Uterus (tissue), 4 donors: ENCODE data around the gene RNU4-1. TPM values are rescaled to one million over a fixed set of nuclear protein-coding genes. Genes with fewer than 3 reads are reported as not detected.
"Not testable (repeated sequence)": the region's sequence is repeated elsewhere in the genome, so short reads cannot be mapped to it uniquely, and the experiment has no call there.

Experiments used
- DNase-seq, 2 donors: peaks; one replicate each; pipeline ENCODE4 v3.0.0-alpha.2; 2019 to 2020
- H3K27ac ChIP-seq, 2 donors: fragments of 200-600 bp; sonication (generic); 1 replicate in 1 of 2; 2 replicates in 1 of 2; pipeline ENCODE4 v1.5.1; 2016 to 2018
- H3K27me3 ChIP-seq, 2 donors: fragments of 200-600 bp; sonication (generic); one replicate each; pipeline ENCODE4 v1.5.1; 2018 to 2019; ENCODE audit warnings: control low read depth in 1 of 2
- H3K36me3 ChIP-seq, 2 donors: fragments of 200-600 bp; sonication (generic); one replicate each; pipeline ENCODE4 v1.5.1; 2019; ENCODE audit warnings: control low read depth in 1 of 2
- H3K4me1 ChIP-seq, 2 donors: fragments of 200-600 bp; sonication (generic); one replicate each; pipeline ENCODE4 v1.5.1; 2018 to 2019; ENCODE audit warnings: control low read depth in 1 of 2
- H3K4me3 ChIP-seq, 2 donors: fragments of 200-600 bp; sonication (generic); 1 replicate in 1 of 2; 2 replicates in 1 of 2; pipeline ENCODE4 v1.5.1; 2018 to 2019; ENCODE audit warnings: mild to moderate bottlenecking in 1 of 2
- H3K9me3 ChIP-seq, 2 donors: fragments of 200-600 bp; sonication (generic); one replicate each; pipeline ENCODE4 v1.5.1; 2019; ENCODE audit warnings: control low read depth in 1 of 2
- POLR2A ChIP-seq, 2 donors: fragments of 450-650 bp; IDR thresholded peaks; one replicate each; pipeline ENCODE4 v1.6.1; 2016; ENCODE audit warnings: antibody characterized with exemption in 2 of 2, mild to moderate bottlenecking in 1 of 2, moderate library complexity in 1 of 2
- intact Hi-C: fragments of 100-400 bp; cut with DNase I; formaldehyde crosslinking; loops from one replicate; pipeline ENCODE4 v1.15.1; 2023; ENCODE audit warnings: low total_unique reads
- total RNA-seq, 4 donors: library from RNA; depleted of rRNA in 3 of 4; stranded (reverse); fragments of >200 nt in 3 of 4; gene quantifications; one replicate each; pipeline versions ENCODE4 v1.1.0 to v1.2.4, GENCODE V29; 2014 to 2023
- TF ChIP-seq, protein P1 (sequence below), 4 experiments: fragments of 200-600 bp in 2 of 4; fragments of 450-650 bp in 2 of 4; sonication (generic) in 2 of 4; IDR thresholded peaks; one replicate each; pipeline ENCODE4 v1.5.1; 2016 to 2019; ENCODE audit warnings: antibody characterized with exemption in 4 of 4, mild to moderate bottlenecking in 2 of 4, moderate library complexity in 1 of 4
- donor health status: DM: yes; HTN: yes; CAD: no.

The RNU4-1 gene
- total RNA-seq, 4 donors from 2014 or later, result under 0.01 to 2,308 (median under 0.01) TPM

DNA sequence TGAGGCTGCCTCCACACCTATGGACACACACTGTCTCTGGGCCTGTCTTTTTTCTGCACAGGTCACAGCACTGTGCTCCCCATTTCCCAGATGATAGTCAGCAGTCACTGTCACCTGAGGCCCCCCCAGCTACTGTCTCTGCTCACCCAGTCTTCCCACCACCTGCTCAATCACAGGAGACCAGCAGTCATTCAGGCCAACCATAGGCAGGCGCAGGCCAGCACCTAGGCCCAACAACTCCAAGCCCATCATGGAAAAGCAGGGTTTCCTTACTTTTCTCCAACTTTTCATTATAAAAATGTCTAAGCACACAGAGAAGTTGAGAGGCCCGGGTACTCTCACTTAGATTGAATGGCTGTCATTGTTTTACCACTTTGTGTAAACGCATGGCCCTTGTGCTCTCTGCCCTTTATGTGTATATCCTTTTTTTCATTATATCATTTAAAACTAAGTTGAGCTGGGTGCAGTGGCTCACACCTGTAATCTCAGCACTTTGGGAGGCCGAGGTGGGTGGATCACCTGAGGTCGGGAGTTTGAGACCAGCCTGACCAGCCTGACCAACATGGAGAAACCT, 34.6 kb downstream of the RNU4-1 start:
- H3K27ac ChIP-seq, result peak overlapping the region; percentile 84 to 90
- intact Hi-C loops, result no loop called here
- DNase-seq, result no peak
- H3K4me3 ChIP-seq, result no peak overlapping the region
- H3K9me3 ChIP-seq, result no peaks in the 10 kb centered on the region
- no peaks in the 10 kb centered on the region for H3K36me3 ChIP-seq
- H3K27me3 ChIP-seq, result no peaks in the 10 kb centered on the region
- H3K4me1 ChIP-seq, result peaks cover 0 to 24% of the 10 kb centered on the region in 2 donors
- no peak for TF ChIP-seq POLR2A (IDR thresholded peaks at IDR 0.05)
- TF ChIP-seq, protein P1, sequence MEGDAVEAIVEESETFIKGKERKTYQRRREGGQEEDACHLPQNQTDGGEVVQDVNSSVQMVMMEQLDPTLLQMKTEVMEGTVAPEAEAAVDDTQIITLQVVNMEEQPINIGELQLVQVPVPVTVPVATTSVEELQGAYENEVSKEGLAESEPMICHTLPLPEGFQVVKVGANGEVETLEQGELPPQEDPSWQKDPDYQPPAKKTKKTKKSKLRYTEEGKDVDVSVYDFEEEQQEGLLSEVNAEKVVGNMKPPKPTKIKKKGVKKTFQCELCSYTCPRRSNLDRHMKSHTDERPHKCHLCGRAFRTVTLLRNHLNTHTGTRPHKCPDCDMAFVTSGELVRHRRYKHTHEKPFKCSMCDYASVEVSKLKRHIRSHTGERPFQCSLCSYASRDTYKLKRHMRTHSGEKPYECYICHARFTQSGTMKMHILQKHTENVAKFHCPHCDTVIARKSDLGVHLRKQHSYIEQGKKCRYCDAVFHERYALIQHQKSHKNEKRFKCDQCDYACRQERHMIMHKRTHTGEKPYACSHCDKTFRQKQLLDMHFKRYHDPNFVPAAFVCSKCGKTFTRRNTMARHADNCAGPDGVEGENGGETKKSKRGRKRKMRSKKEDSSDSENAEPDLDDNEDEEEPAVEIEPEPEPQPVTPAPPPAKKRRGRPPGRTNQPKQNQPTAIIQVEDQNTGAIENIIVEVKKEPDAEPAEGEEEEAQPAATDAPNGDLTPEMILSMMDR (IDR thresholded peaks at IDR 0.05), result no peak

DNA sequence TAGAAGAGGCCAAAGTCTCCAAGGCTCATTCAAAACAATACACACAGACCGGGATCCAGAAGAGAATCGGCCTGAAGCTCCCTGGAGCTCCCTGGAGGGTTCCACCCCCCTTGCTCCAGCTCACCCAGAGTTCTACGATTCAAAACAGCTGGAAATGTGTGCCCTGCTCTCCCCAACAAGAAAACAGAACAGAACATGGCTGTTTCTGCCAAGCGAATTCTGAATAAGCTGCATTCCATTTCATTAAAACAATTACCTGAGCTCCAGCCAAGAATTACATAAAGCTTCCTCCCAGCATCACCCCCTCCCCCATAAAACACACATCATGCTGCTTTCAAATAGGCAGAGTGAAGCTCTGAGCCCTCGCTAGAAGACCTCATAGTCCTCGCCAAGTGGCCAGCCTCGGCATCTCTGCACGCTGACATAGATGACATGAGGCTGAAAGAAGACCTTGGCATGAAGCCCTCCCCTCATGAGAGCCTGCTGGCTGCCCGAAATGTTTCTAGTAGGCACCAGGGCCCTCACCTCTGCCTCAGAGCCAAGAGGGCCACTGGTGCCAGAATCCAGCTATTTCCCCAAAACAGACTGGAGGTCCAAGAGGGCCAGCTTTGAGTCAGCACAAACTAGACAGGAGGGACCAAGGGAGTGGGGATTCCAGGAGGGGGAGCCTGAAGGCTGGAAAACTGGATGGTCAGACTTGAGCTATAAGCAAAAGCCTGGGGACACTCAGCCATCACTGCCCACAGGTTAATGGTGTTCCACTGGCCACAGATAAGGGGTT, 35.8 kb downstream of the RNU4-1 start:
- H3K36me3 ChIP-seq, result no peaks in the 10 kb centered on the region
- TF ChIP-seq POLR2A (IDR thresholded peaks at IDR 0.05), result peak; percentile 21 to 47
- TF ChIP-seq, protein P1 (IDR thresholded peaks at IDR 0.05), result no peak
- peaks cover 0 to 24% of the 10 kb centered on the region in 2 donors for H3K4me1 ChIP-seq
- intact Hi-C loops, result no loop called here
- H3K9me3 ChIP-seq, result no peaks in the 10 kb centered on the region
- no peaks in the 10 kb centered on the region for H3K27me3 ChIP-seq
- DNase-seq, result peak; percentile 53 to 78
- peak overlapping the region; percentile 84 to 90 for H3K27ac ChIP-seq
- H3K4me3 ChIP-seq, result no peak overlapping the region

DNA sequence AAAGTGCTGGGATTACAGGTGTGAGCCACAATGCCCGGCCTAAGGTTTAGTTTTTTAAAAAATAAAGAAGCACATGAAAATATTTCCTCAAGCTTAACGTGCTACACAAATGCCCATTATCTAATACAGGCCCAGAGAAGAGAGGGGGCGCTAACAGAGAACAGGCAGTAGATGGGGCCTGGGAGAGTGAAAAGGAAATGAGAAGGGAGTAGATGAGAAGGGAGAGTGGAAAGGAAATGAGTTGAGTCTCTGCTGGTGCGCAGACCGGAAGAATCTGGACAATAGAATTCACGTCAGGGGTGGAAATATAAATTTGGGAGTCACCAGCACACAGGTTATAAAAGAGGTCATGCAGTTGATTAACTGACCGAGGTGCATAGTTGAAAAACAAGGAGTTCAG, 38.2 kb downstream of the RNU4-1 start:
- Histone ChIP-seq H3K36me3 (no peaks in the 10 kb centered on the region), H3K27ac (peak overlapping the region; percentile 84 to 90), H3K9me3 (no peaks in the 10 kb centered on the region), H3K4me3 (no peak overlapping the region), H3K4me1 (peaks cover 0 to 29% of the 10 kb centered on the region in 2 donors), H3K27me3 (no peaks in the 10 kb centered on the region)
- intact Hi-C loops, result no loop called here
- DNase-seq, result no peak
- TF ChIP-seq, protein P1 (IDR thresholded peaks at IDR 0.05), result no peak
- TF ChIP-seq POLR2A (IDR thresholded peaks at IDR 0.05), result no peak

DNA sequence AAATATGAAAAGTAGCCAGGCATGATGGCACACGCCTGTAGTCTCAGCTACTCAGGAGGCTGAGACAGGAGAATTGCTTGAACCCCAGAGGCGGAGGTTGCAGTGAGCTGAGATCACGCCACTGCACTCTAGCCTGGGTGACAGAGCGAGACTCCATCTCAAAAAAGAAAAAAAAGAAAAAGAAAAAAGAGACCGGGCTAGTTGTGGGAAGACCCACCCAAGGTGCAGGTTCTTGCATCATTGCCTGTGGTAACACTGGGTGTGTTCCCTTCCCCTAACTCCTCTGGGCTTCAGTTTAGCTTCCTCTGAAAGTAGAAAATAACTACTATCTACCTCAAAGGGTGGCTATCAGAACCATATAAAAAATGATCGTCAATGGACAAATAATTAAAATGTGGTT, 39.7 kb downstream of the RNU4-1 start:
- H3K27me3 ChIP-seq, intact Hi-C loops, H3K9me3 ChIP-seq, H3K36me3 ChIP-seq, DNase-seq, H3K4me3 ChIP-seq: not testable (repeated sequence)
- Histone ChIP-seq H3K4me1 (peaks cover 0 to 26% of the 10 kb centered on the region in 2 donors), H3K27ac (peak overlapping the region; percentile 38 to 90)

DNA sequence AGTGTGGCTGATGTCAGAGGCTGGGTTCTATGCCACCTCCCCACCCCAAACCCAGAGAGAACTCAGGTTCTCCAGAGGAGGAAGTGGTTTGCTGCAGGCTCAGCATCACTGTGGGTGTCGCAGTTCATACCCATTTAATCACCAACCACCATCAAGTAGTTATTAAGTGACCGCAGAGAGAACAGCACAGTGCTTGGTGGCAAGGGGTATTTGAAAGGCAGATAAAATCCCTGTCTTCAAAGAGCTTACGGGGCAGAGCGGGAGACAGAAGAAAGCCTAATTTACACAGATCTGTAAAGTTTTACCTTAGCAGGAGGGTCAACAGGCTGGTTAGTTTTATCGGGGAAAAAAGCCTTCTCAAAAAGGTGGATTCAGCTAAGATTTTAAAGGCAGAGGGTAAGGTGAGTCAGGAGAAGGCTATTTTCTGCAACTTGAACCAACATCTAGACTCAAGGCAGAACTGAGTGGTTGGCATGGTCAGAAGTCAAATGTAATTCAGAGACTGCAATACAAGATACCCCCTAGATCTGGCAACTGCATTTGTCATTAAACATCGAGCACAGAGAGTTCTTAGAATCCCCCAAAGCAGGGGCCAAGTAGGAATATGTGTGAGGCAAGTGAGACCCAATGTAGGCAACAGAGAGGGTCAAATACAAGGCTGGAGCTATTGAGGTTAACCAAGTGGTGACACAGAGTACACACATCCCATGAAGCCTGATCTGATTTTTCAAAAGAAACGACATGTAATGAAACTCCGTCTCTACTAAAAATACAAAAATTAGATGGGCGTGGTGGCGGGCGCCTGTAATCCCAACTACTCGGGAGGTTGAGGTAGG, 40.7 kb downstream of the RNU4-1 start:
- H3K27me3 ChIP-seq, result no peaks in the 10 kb centered on the region
- no peaks in the 10 kb centered on the region for H3K9me3 ChIP-seq
- no peaks in the 10 kb centered on the region for H3K36me3 ChIP-seq
- DNase-seq, result no peak
- no peak for TF ChIP-seq POLR2A (IDR thresholded peaks at IDR 0.05)
- TF ChIP-seq, protein P1 (IDR thresholded peaks at IDR 0.05), result no peak
- H3K27ac ChIP-seq, result peak overlapping the region in 1 of 2 donors; percentile 90
- intact Hi-C loops, result no loop called here
- peaks cover 0 to 26% of the 10 kb centered on the region in 2 donors for H3K4me1 ChIP-seq
- no peak overlapping the region for H3K4me3 ChIP-seq

DNA sequence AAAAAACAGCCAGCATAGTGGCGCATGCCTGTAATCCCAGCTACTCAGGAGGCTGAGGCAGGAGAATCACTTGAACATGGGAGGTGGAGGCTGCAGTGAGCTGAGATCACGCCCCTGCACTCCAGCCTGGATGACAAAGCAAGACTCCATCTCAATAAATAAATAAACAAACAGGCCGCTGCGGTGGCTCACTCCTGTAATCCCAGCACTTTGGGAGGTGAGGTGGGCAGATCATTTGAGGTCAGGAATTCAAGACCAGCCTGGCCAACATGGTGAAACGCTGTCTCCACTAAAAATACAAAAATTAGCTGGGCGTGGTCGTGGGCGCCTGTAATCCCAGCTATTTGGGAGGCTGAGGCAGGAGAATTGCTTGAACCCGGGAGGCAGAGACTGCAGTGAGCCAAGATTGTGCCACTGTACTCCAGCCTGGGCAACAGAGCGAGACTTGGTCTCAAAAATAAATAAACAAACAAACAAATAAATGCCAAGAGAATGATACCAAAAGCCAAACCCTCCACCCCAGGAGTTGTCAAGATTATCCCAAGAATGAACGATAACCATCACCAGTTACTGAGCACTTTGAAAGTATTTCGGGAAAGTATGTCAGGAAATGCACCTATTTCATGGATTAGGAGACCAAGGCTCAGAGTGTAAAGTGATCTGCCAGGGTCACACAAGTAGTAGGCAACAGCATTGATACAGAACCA, 41.5 kb downstream of the RNU4-1 start:
- DNase-seq, H3K4me3 ChIP-seq, H3K27me3 ChIP-seq, H3K9me3 ChIP-seq, intact Hi-C loops, H3K36me3 ChIP-seq: not testable (repeated sequence)
- peak overlapping the region in 1 of 2 donors; percentile 90 for H3K27ac ChIP-seq
- peaks cover 0 to 31% of the 10 kb centered on the region in 2 donors for H3K4me1 ChIP-seq
